Measurements from ENCODE around the gene PTPRN2. TPM values are rescaled to one million over a fixed set of nuclear protein-coding genes. Genes with fewer than 3 reads are reported as not detected.

PTPRN2 gene
- total RNA-seq, 1 experiment from 2014 or later, result 2.1 TPM

DNA sequence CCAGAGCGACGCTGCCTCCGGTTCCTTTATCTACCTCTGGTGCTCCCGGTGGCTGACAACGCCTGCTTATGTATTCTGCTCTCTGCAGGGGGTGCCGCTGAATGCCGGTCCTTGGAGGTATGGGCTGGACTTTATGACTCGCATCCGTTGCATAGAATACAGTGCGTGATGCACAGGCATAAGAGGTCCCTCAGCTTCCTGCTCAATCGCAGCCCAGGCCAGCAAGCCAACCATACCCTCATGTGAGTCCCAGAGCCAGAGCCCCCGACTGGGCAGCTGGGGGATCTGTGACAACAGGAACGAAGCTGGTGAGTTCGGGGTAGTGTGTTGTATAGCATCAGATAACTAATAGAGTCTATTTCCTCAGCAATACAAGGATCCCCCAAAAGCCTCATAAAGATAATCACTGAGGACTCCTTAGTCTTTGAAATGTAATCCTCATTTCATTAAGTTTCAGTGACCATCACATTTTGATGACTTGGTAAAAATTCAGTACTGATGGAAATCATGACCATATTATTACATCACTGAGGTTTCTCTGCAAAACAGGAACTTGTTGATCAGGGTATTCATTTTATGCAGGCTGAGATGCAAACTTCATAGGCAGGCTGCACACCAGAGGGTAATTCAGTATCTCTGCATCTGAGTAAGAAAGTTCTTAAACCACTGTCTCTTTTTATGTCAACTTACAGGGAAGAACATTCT is 607.8 kb downstream of the PTPRN2 start:
- Histone ChIP-seq H3K4me2 (ENCODE audit: low read length) (no peak overlapping the region), H3K9me3 (ENCODE audit: control insufficient read depth in 1 of 2, insufficient read depth in 1 of 2, low read depth in 1 of 2, low read length in 2 of 2) (no peaks in the 10 kb centered on the region), H3K4me1 (ENCODE audit: control insufficient read depth in 1 of 2, insufficient read depth in 2 of 2, low read length in 2 of 2) (no peaks in the 10 kb centered on the region), H3K27ac (ENCODE audit: low read depth, low read length) (no peak overlapping the region), H3K79me2 (ENCODE audit: insufficient read depth, low read length) (no peaks in the 10 kb centered on the region), H3K27me3 (ENCODE audit: insufficient read depth, low read length) (no peaks in the 10 kb centered on the region), H3K9me2 (ENCODE audit: insufficient read depth) (no peaks in the 10 kb centered on the region), H3K36me3 (ENCODE audit: control insufficient read depth in 1 of 2, insufficient read depth in 2 of 2, low read length in 2 of 2) (no peaks in the 10 kb centered on the region), H2AFZ (ENCODE audit: low read depth, low read length, poor library complexity, severe bottlenecking) (no peak overlapping the region), H4K20me1 (ENCODE audit: insufficient read depth) (no peaks in the 10 kb centered on the region), H3K9ac (ENCODE audit: low read length) (no peak overlapping the region), H3K4me3 (replicated peaks in 1 of 2; ENCODE audit: low read depth in 1 of 2, low read length in 2 of 2) (no peak overlapping the region)
- DNase-seq (ENCODE audit: low read depth, low spot score), result no peak
- no peak for ATAC-seq
- TF ChIP-seq, protein P1, sequence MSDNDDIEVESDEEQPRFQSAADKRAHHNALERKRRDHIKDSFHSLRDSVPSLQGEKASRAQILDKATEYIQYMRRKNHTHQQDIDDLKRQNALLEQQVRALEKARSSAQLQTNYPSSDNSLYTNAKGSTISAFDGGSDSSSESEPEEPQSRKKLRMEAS (IDR thresholded peaks at IDR 0.05), result no peak
- TF ChIP-seq, protein P2, sequence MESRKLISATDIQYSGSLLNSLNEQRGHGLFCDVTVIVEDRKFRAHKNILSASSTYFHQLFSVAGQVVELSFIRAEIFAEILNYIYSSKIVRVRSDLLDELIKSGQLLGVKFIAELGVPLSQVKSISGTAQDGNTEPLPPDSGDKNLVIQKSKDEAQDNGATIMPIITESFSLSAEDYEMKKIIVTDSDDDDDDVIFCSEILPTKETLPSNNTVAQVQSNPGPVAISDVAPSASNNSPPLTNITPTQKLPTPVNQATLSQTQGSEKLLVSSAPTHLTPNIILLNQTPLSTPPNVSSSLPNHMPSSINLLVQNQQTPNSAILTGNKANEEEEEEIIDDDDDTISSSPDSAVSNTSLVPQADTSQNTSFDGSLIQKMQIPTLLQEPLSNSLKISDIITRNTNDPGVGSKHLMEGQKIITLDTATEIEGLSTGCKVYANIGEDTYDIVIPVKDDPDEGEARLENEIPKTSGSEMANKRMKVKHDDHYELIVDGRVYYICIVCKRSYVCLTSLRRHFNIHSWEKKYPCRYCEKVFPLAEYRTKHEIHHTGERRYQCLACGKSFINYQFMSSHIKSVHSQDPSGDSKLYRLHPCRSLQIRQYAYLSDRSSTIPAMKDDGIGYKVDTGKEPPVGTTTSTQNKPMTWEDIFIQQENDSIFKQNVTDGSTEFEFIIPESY (IDR thresholded peaks at IDR 0.05; ENCODE audit: extremely low read depth, insufficient replicate concordance, low read length), result no peak
- TF ChIP-seq SIN3A (IDR thresholded peaks at IDR 0.05; ENCODE audit: low read depth) (no peak), EGR1 (IDR thresholded peaks at IDR 0.05; ENCODE audit: low read depth) (no peak), POLR2AphosphoS5 (IDR thresholded peaks at IDR 0.05; ENCODE audit: low read depth, low read length) (no peak), CBX3 (IDR thresholded peaks at IDR 0.05; ENCODE audit: low read depth) (no peak), EZH2 (IDR thresholded peaks at IDR 0.05) (no peak), CEBPB (IDR thresholded peaks at IDR 0.05; ENCODE audit: low read depth) (no peak), FOSL1 (IDR thresholded peaks at IDR 0.05; ENCODE audit: low read depth) (no peak), SP1 (IDR thresholded peaks at IDR 0.05; ENCODE audit: low read depth) (no peak), RAD21 (IDR thresholded peaks at IDR 0.05; ENCODE audit: low read depth) (no peak), POLR2A (IDR thresholded peaks at IDR 0.05; ENCODE audit: borderline replicate concordance, extremely low read depth, insufficient read depth, insufficient read length) (no peak)
- TF ChIP-seq, protein P3, sequence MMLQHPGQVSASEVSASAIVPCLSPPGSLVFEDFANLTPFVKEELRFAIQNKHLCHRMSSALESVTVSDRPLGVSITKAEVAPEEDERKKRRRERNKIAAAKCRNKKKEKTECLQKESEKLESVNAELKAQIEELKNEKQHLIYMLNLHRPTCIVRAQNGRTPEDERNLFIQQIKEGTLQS (IDR thresholded peaks at IDR 0.05), result no peak
- TF ChIP-seq, protein P4, sequence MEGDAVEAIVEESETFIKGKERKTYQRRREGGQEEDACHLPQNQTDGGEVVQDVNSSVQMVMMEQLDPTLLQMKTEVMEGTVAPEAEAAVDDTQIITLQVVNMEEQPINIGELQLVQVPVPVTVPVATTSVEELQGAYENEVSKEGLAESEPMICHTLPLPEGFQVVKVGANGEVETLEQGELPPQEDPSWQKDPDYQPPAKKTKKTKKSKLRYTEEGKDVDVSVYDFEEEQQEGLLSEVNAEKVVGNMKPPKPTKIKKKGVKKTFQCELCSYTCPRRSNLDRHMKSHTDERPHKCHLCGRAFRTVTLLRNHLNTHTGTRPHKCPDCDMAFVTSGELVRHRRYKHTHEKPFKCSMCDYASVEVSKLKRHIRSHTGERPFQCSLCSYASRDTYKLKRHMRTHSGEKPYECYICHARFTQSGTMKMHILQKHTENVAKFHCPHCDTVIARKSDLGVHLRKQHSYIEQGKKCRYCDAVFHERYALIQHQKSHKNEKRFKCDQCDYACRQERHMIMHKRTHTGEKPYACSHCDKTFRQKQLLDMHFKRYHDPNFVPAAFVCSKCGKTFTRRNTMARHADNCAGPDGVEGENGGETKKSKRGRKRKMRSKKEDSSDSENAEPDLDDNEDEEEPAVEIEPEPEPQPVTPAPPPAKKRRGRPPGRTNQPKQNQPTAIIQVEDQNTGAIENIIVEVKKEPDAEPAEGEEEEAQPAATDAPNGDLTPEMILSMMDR (IDR thresholded peaks at IDR 0.05 in 2 of 3, conservative IDR thresholded peaks at IDR 0.05 in 1 of 3; ENCODE audit: borderline replicate concordance in 1 of 3, insufficient read depth in 1 of 3, low read depth in 2 of 3, low read length in 2 of 3), result no peak
- ChIA-PET POLR2A (no interaction called here), RAD21 (ENCODE audit: low non-redundant PET in 1 of 2, low total read pairs in 2 of 2, uncharacterized antibody in 2 of 2, unreplicated experiment in 2 of 2) (no interaction called here), CTCF (no interaction called here)
- BruUV-seq (replicated peaks), result no TSS peak
- intact Hi-C loops (cut with micrococcal nuclease), result loop anchor here (10.0 kb wide), 1 partner anchor 375 kb away; no protein-coding TSS in a partner anchor
